LNCaP clone FGC (cell line): ENCODE data around the gene SYPL1.

Source experiments
- DNase-seq: peaks from one replicate; pipeline ENCODE4 v3.0.0-alpha.2; 2011; ENCODE audit warnings: low read depth
- H3K4me3 ChIP-seq: 2 replicates; pipeline ENCODE4 v1.5.1; 2011; ENCODE audit warnings: mild to moderate bottlenecking, low read depth, low read length, control low read depth
- CTCF ChIP-seq: IDR thresholded peaks from 2 replicates; pipeline ENCODE4 v1.5.1; 2012; ENCODE audit warnings: mild to moderate bottlenecking; ENCODE audit not compliant: control insufficient read depth, insufficient read depth; ENCODE audit errors: extremely low read depth

The SYPL1 gene

GRCh38 chr7:106064316-106064715 is 47.8 kb downstream of the SYPL1 start:
- no peak for TF ChIP-seq CTCF
- no peak for DNase-seq
- H3K4me3 ChIP-seq = no peak overlapping the region

- TF ChIP-seq CTCF = no peak
- DNase-seq = no peak
- no peak overlapping the region for H3K4me3 ChIP-seq
Observed at GRCh38 chr7:106063692-106064091, 48.4 kb downstream of the SYPL1 start.

- no peak for DNase-seq
- H3K4me3 ChIP-seq = no peak overlapping the region
- no peak for TF ChIP-seq CTCF
Observed at GRCh38 chr7:106063024-106063423, 49.1 kb downstream of the SYPL1 start.

- no peak for TF ChIP-seq CTCF
- no peak for DNase-seq
- no peak overlapping the region for H3K4me3 ChIP-seq
Observed at GRCh38 chr7:106062521-106062931, 49.6 kb downstream of the SYPL1 start.

GRCh38 chr7:106062006-106062405 is 50.1 kb downstream of the SYPL1 start:
- TF ChIP-seq CTCF = no peak
- no peak overlapping the region for H3K4me3 ChIP-seq
- no peak for DNase-seq

- TF ChIP-seq CTCF = no peak
- no peak overlapping the region for H3K4me3 ChIP-seq
- no peak for DNase-seq
Observed at GRCh38 chr7:106061301-106061979, 50.7 kb downstream of the SYPL1 start.

- no peak overlapping the region for H3K4me3 ChIP-seq
- no peak for DNase-seq
- TF ChIP-seq CTCF = no peak
Observed at GRCh38 chr7:106060394-106060920, 51.7 kb downstream of the SYPL1 start.
